ENCODE data around the gene EIF2S3B.

The EIF2S3B gene

DNA sequence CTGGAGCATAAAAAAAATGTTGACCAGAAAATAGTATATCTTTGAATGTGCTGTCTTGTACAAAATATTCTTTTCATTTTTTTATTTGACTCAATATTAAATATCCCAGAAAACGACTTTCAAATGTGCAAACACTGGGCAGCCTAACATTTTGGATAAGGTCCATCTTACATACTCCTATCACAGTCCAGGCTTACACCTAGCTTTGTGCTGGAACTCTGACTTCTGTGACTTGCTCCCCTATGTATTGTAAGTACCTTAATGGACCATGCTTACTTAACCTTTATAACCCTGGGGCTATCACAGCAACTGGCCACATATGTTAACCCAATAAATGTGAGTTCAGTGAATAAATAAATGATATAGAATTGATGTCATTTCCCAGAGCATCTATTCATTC is 7.6 kb upstream of the EIF2S3B start:
- TF ChIP-seq Cebpa-rat (IDR thresholded peaks at IDR 0.05): no peak

DNA sequence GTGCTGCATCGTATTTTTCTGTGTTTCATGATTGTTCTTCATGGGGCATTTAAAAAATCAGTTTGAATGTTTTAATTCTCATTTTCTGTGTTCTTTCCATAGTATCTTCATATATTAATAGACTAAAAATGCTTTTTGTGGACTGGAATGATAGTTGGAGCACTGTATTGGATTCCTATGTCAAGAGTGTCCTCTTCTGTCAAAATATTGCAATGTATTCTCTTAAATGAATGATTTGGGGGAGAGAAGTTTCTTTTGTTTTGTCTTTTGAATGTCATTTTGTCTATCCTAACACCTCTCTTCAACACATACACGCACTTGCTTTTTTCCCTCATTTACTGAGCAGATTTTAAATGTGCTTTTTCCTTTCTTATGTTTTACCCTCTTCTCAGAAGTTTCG is 4.7 kb upstream of the EIF2S3B start:
- Histone ChIP-seq H3K9ac (no peak overlapping the region), H4K20me1 (no peaks in the 10 kb centered on the region), H3K4me2 (no peak overlapping the region), H3K27me3 (no peaks in the 10 kb centered on the region), H3K4me3 (no peak overlapping the region), H3K9me3 (replicated peaks in 1 of 11) (no peaks in the 10 kb centered on the region; a peak in 1 of 22 replicates), H3K36me3 (no peaks in the 10 kb centered on the region), H3K27ac (no peak overlapping the region), H3K4me1 (no peaks in the 10 kb centered on the region)
- no peak for TF ChIP-seq Cebpa-rat (IDR thresholded peaks at IDR 0.05)

More for the DNA sequence above, 7.6 kb upstream of the EIF2S3B start:
- Histone ChIP-seq H3K27me3 (no peaks in the 10 kb centered on the region), H3K9me3 (replicated peaks in 1 of 11) (no peaks in the 10 kb centered on the region), H3K27ac (no peak overlapping the region), H3K9ac (no peak overlapping the region), H4K20me1 (no peaks in the 10 kb centered on the region), H3K4me2 (no peak overlapping the region), H3K36me3 (no peaks in the 10 kb centered on the region), H3K4me3 (no peak overlapping the region), H3K4me1 (no peaks in the 10 kb centered on the region)

DNA sequence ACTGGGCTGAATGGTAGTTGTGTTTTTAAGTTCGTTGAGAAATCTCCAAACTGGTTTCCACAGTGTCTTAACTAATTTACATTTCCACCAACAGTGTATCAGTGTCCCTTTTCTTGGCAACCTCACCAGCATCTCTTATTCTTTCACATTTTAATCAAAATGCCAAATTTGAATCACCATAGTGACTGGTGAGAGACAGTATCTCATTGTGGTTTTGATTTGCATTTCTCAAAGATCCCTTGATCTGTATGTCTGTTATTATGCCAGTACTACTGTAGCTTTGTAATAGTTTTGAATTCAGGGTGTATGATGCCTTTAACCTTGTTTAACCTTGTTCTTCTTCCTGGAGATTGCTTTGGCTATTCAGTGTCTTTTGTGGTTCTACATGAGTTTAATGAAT is 2.2 kb upstream of the EIF2S3B start:
- Histone ChIP-seq H3K4me1 (no peaks in the 10 kb centered on the region), H3K4me3 (no peak overlapping the region), H3K27ac (no peak overlapping the region), H3K4me2 (no peak overlapping the region), H3K27me3 (no peaks in the 10 kb centered on the region), H4K20me1 (no peaks in the 10 kb centered on the region), H3K9ac (no peak overlapping the region), H3K36me3 (no peaks in the 10 kb centered on the region), H3K9me3 (replicated peaks in 1 of 11) (no peaks in the 10 kb centered on the region; a peak in 1 of 22 replicates)
- TF ChIP-seq Cebpa-rat (IDR thresholded peaks at IDR 0.05): no peak

DNA sequence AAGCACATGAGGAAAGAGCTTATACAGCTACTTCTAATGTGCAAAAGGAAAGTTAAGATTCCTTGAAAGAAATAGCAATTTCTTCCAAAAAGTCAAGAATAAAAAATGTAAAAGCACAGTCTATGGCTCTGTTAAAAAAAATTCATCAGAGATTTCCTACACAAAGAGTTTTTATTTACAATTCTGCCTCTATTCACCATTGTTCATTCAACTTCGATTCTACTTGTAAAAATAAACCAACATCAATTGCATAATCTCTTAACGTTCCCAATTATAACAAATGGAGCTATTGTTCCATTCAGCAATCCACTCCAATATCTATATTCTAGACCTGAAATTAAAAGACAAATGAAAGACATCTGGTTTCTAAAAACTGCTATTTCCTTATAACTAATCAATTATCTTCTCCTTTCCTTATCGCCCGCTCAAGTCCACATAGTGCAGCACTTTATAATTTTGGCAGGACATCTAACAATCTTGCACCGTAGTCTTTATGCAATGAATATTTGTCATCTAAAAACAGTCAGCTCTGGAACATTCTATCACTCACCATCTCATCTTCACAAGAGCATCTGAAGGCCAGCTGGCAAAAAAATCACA is 6.2 kb downstream of the EIF2S3B start:
- Histone ChIP-seq H3K36me3 (no peaks in the 10 kb centered on the region), H4K20me1 (no peaks in the 10 kb centered on the region), H3K27me3 (no peaks in the 10 kb centered on the region), H3K9me3 (replicated peaks in 1 of 11) (no peaks in the 10 kb centered on the region), H3K4me1 (no peaks in the 10 kb centered on the region), H3K4me3 (no peak overlapping the region), H3K4me2 (no peak overlapping the region), H3K9ac (no peak overlapping the region), H3K27ac (no peak overlapping the region)
- TF ChIP-seq Cebpa-rat (IDR thresholded peaks at IDR 0.05): no peak

DNA sequence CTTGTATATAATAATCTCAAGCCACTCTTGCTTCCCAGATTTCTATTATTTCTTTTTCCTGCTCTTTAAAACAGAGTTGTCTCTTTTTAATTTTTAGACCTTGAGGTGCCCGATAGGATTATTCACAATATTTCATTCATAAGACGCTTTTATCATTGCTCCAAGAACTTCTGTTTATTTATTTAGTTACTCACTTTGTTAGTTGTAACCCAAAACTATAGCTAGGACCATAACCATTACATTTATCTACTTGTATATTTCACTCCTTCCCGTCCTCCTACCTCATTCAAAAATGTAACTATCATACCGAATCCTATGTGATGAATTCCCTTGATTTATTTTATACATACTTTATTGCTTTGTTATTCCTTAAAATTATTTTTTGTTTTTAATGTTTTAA is 7.1 kb downstream of the EIF2S3B start:
- Histone ChIP-seq H3K9ac (no peak overlapping the region), H3K9me3 (replicated peaks in 1 of 11) (no peaks in the 10 kb centered on the region)
- no peak for TF ChIP-seq Cebpa-rat (IDR thresholded peaks at IDR 0.05)

DNA sequence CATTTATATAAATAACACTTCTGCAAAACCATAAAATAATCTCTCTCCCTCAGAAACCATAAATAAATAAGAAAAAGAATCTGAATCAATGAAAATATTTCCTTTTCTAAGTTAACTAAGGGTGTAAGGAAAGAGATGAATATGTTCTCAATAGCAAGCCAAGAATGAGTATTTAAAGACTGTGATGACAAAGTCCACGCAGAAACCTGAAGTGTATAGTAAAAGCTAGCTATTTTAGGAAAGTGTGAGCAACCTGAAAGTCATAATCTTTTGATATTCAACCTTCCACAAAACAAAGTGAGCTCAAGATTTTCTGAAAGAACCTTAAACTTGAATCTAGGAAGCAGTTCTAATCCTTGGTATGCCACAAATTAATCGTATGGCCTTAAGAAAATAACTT is 15.9 kb downstream of the EIF2S3B start:
- no peaks in the 10 kb centered on the region for H3K4me1 ChIP-seq
- TF ChIP-seq Cebpa-rat (IDR thresholded peaks at IDR 0.05): no peak
- H3K27ac ChIP-seq: no peak overlapping the region
- no peaks in the 10 kb centered on the region for H3K9me3 ChIP-seq (replicated peaks in 1 of 11)
- no peaks in the 10 kb centered on the region for H3K27me3 ChIP-seq
- no peak overlapping the region for H3K4me2 ChIP-seq
- no peaks in the 10 kb centered on the region for H4K20me1 ChIP-seq
- H3K4me3 ChIP-seq: no peak overlapping the region
- H3K36me3 ChIP-seq: no peaks in the 10 kb centered on the region
- no peak overlapping the region for H3K9ac ChIP-seq

More for the DNA sequence above, 7.1 kb downstream of the EIF2S3B start:
- H3K4me3 ChIP-seq: no peak overlapping the region
- H3K4me1 ChIP-seq: no peaks in the 10 kb centered on the region
- no peak overlapping the region for H3K4me2 ChIP-seq
- no peaks in the 10 kb centered on the region for H4K20me1 ChIP-seq
- H3K27ac ChIP-seq: no peak overlapping the region
- H3K36me3 ChIP-seq: no peaks in the 10 kb centered on the region
- H3K27me3 ChIP-seq: no peaks in the 10 kb centered on the region

DNA sequence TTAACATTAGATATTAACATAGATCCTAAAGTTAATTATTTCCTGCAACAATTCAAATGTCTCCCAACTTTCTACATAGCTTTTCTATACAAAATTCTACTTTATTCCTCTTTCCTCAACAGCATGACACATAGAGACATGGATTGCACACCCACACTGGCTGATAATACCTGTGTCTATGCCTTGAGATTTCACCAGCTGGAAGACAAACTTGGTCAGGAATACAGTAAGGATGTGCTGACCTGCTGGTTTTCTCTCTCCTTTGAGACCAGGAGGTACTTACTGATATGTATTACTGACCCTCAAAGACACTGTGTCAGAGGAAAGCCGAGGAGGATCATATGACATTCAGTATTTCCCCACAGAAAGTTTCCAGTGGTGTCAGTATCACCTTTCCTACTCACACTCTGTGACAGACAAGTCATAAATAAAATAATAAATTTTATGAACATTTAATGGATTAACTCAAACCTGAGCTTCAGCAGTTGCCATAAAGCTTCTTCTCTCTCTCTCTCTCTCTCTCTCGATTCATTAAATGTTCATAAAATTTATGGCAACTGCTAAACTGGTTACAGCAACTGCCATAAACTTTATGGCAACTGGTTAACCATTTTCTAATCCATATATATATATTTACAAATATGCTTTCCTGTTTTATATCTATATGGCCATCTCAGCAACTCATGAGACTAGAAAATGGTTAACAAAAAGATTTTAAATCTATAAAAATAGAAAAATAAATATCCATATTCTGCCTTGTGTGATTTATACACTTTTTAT is 22.7 kb downstream of the EIF2S3B start:
- no peak overlapping the region for H3K27ac ChIP-seq
- no peak overlapping the region for H3K4me3 ChIP-seq
- H3K36me3 ChIP-seq: no peaks in the 10 kb centered on the region
- no peak for TF ChIP-seq Cebpa-rat (IDR thresholded peaks at IDR 0.05)
- no peak overlapping the region for H3K4me2 ChIP-seq
- H3K9ac ChIP-seq: no peak overlapping the region
- no peaks in the 10 kb centered on the region for H3K27me3 ChIP-seq
- no peaks in the 10 kb centered on the region for H3K4me1 ChIP-seq
- H4K20me1 ChIP-seq: no peaks in the 10 kb centered on the region
- peaks cover 0 to 3% (median 0%) of the 10 kb centered on the region in 11 experiments; a peak in 1 of 22 replicates for H3K9me3 ChIP-seq (replicated peaks in 1 of 11)

DNA sequence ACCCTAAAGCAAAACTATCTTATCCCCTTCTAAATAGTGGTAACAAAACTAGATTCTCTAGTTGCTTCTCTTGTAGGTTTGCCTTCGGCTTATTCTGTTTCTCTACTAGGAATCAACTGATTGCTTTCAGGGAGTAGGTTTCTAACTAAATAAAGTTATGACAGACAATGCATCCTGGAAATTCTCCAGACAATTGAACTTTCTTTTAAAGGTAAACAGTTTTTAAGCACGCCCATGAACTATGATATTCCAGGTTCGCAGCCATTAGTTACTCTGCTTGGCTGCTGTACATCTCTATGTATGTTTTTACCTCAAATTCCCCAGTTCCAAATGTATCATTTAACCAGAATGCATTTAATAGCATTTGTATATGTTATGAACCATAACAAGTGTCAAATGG is 23.9 kb downstream of the EIF2S3B start:
- Histone ChIP-seq H3K27ac (no peak overlapping the region), H3K27me3 (no peaks in the 10 kb centered on the region), H3K4me3 (no peak overlapping the region), H4K20me1 (no peaks in the 10 kb centered on the region), H3K9ac (no peak overlapping the region), H3K36me3 (no peaks in the 10 kb centered on the region), H3K4me2 (no peak overlapping the region), H3K9me3 (replicated peaks in 1 of 11) (peaks cover 0 to 3% (median 0%) of the 10 kb centered on the region in 11 experiments; a peak in 1 of 22 replicates), H3K4me1 (no peaks in the 10 kb centered on the region)
- no peak for TF ChIP-seq Cebpa-rat (IDR thresholded peaks at IDR 0.05)

DNA sequence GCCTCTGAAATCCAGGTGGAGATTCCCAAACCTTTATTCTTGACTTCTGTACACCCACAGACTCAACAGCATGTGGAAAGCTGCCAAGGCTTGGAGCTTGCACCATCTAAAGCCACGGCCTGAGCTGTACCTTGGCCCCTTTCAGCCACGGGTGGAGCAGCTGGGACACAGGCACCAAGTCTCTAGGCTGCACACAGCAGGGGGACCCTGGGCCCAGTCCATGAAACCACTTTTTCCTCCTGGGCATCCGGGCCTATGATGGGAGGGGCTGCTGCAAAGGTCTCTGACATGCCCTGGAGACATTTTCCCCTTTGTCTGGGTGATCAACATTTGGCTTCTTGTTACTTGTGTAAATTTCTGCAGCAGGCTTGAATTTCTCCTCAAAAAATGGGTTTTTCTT is 32.0 kb downstream of the EIF2S3B start:
- H3K4me1 ChIP-seq: peaks cover 0 to 17% (median 4%) of the 10 kb centered on the region in 10 experiments; a peak in 10 of 20 replicates
- peaks cover 0 to 21% (median 8%) of the 10 kb centered on the region in 11 experiments; a peak in 15 of 22 replicates for H3K9me3 ChIP-seq (replicated peaks in 1 of 11)
- no peak overlapping the region for H3K9ac ChIP-seq
- no peaks in the 10 kb centered on the region for H3K27me3 ChIP-seq
- no peak overlapping the region for H3K4me2 ChIP-seq
- no peaks in the 10 kb centered on the region for H4K20me1 ChIP-seq
- no peak overlapping the region for H3K4me3 ChIP-seq
- no peaks in the 10 kb centered on the region for H3K36me3 ChIP-seq
- no peak overlapping the region for H3K27ac ChIP-seq
- TF ChIP-seq Cebpa-rat (IDR thresholded peaks at IDR 0.05): no peak

Measured in BLaER1 treated with 17β-estradiol and CSF1 and Interleukin-3, amounts not matched to agents 10 nM and 100 nM (cell line).